ENCODE results near the gene SPDEF. TPM values are rescaled to one million over a fixed set of nuclear protein-coding genes. Genes with fewer than 3 reads are reported as not detected.

Gene SPDEF
- polyA plus RNA-seq, 1 donor (not counting 4 experiments of a cell fraction or from before 2014, with no cell fraction given) = 0.03 TPM

DNA sequence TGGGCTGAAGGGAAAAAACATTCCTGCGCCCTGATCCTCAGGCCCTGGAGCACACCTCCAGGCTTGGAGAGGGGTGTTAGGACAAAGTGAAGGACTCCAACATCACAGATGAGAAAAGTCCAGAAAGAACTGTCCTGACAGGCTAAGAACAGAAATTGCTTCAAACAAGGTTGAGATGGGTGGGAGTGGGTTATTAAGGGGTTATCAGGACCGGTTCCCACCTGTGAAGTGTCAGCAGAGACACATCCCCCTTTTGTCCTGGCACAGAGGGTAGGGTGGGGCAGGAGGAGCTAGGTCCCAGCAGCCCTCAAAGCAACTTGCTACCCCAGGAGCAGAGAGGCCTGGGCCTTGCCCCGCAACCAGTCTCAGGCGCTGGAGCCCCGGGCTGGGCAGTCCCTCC, 3.5 kb downstream of the SPDEF start:
- TF ChIP-seq, protein P1, sequence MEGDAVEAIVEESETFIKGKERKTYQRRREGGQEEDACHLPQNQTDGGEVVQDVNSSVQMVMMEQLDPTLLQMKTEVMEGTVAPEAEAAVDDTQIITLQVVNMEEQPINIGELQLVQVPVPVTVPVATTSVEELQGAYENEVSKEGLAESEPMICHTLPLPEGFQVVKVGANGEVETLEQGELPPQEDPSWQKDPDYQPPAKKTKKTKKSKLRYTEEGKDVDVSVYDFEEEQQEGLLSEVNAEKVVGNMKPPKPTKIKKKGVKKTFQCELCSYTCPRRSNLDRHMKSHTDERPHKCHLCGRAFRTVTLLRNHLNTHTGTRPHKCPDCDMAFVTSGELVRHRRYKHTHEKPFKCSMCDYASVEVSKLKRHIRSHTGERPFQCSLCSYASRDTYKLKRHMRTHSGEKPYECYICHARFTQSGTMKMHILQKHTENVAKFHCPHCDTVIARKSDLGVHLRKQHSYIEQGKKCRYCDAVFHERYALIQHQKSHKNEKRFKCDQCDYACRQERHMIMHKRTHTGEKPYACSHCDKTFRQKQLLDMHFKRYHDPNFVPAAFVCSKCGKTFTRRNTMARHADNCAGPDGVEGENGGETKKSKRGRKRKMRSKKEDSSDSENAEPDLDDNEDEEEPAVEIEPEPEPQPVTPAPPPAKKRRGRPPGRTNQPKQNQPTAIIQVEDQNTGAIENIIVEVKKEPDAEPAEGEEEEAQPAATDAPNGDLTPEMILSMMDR (optimal IDR thresholded peaks at IDR 0.05 in 1 of 3, IDR thresholded peaks at IDR 0.05 in 1 of 3, conservative IDR thresholded peaks at IDR 0.05 in 1 of 3; ENCODE audit: extremely low read depth in 1 of 3, insufficient read depth in 2 of 3, low read length in 3 of 3) = no peak
- no peak for TF ChIP-seq EZH2 (IDR thresholded peaks at IDR 0.05; ENCODE audit: low read length)

DNA sequence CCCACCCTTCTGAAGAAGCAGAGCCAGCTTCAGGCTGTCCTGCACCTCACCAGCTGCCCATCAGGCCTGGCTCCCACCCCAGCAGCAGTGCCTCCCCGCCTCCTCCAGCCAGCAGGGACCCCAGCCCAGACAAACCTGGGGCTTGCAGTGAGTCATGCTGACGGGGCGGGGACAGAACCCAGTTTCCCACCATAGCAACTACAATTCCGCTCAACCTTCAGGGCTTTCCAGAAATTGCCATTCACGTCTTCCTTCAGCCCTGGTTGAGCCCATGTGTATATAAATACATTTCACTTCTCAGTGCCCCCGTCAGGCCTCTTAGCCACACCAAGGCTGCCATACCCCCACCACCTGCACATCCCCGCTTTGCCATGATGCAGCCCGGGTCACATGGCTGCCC, 4.4 kb downstream of the SPDEF start:
- H3K4me3 ChIP-seq (ENCODE audit: control insufficient read depth in 2 of 3, extremely low read depth in 1 of 3, insufficient read depth in 2 of 3, low read depth in 1 of 3, low read length in 3 of 3) = no peak overlapping the region
- H3K9me3 ChIP-seq (ENCODE audit: control insufficient read depth, low read depth, low read length) = no peaks in the 10 kb centered on the region
- no peak overlapping the region for H3K4me2 ChIP-seq (ENCODE audit: control insufficient read depth, extremely low read depth, insufficient read depth, low read depth, low read length)
- no peaks in the 10 kb centered on the region for H3K36me3 ChIP-seq (ENCODE audit: control insufficient read depth in 2 of 2, extremely low read depth in 1 of 2, insufficient read depth in 2 of 2, low read length in 2 of 2)
- FAIRE-seq = no peak
- H3K4me1 ChIP-seq (ENCODE audit: control insufficient read depth, extremely low read depth, insufficient read depth, low read length) = peaks cover 15% of the 10 kb centered on the region
- TF ChIP-seq, protein P1 (optimal IDR thresholded peaks at IDR 0.05 in 1 of 3, IDR thresholded peaks at IDR 0.05 in 1 of 3, conservative IDR thresholded peaks at IDR 0.05 in 1 of 3; ENCODE audit: extremely low read depth in 1 of 3, insufficient read depth in 2 of 3, low read length in 3 of 3) = no peak
- TF ChIP-seq EZH2 (IDR thresholded peaks at IDR 0.05; ENCODE audit: low read length) = no peak
- no peaks in the 10 kb centered on the region for H3K9me1 ChIP-seq (ENCODE audit: control insufficient read depth, extremely low read depth, insufficient read depth, low read length)
- H4K20me1 ChIP-seq (ENCODE audit: control insufficient read depth, extremely low read depth, insufficient read depth, low read length) = no peaks in the 10 kb centered on the region
- no peak overlapping the region for H3K9ac ChIP-seq (ENCODE audit: control insufficient read depth, extremely low read depth, insufficient read depth, low read length)
- peaks cover 3% of the 10 kb centered on the region for H3K27me3 ChIP-seq (ENCODE audit: control insufficient read depth, extremely low read depth, insufficient read depth, low read length)
- H3K27ac ChIP-seq (ENCODE audit: control insufficient read depth, insufficient read depth, low read length) = no peak overlapping the region
- no peaks in the 10 kb centered on the region for H3K79me2 ChIP-seq (ENCODE audit: control insufficient read depth, insufficient read depth, low read length)
- no peak overlapping the region for H2AFZ ChIP-seq (ENCODE audit: control insufficient read depth, low read length)
- DNase-seq (ENCODE audit: low read depth, low spot score) = no peak
- dilution Hi-C loops (cut with MboI; ENCODE audit: extremely low pct_ligation_motif_present, low sequenced_read_pairs) = no loop called here

More for the DNA sequence above, 3.5 kb downstream of the SPDEF start:
- Histone ChIP-seq H2AFZ (ENCODE audit: control insufficient read depth, low read length) (no peak overlapping the region), H3K4me3 (ENCODE audit: control insufficient read depth in 2 of 3, extremely low read depth in 1 of 3, insufficient read depth in 2 of 3, low read depth in 1 of 3, low read length in 3 of 3) (no peak overlapping the region), H3K27me3 (ENCODE audit: control insufficient read depth, extremely low read depth, insufficient read depth, low read length) (peaks cover 3% of the 10 kb centered on the region), H3K36me3 (ENCODE audit: control insufficient read depth in 2 of 2, extremely low read depth in 1 of 2, insufficient read depth in 2 of 2, low read length in 2 of 2) (no peaks in the 10 kb centered on the region), H3K79me2 (ENCODE audit: control insufficient read depth, insufficient read depth, low read length) (no peaks in the 10 kb centered on the region), H3K9me1 (ENCODE audit: control insufficient read depth, extremely low read depth, insufficient read depth, low read length) (no peaks in the 10 kb centered on the region), H3K4me2 (ENCODE audit: control insufficient read depth, extremely low read depth, insufficient read depth, low read depth, low read length) (no peak overlapping the region), H3K9me3 (ENCODE audit: control insufficient read depth, low read depth, low read length) (no peaks in the 10 kb centered on the region), H3K4me1 (ENCODE audit: control insufficient read depth, extremely low read depth, insufficient read depth, low read length) (peaks cover 10% of the 10 kb centered on the region), H3K27ac (ENCODE audit: control insufficient read depth, insufficient read depth, low read length) (no peak overlapping the region), H4K20me1 (ENCODE audit: control insufficient read depth, extremely low read depth, insufficient read depth, low read length) (no peaks in the 10 kb centered on the region), H3K9ac (ENCODE audit: control insufficient read depth, extremely low read depth, insufficient read depth, low read length) (no peak overlapping the region)
- no peak for FAIRE-seq
- dilution Hi-C loops (cut with MboI; ENCODE audit: extremely low pct_ligation_motif_present, low sequenced_read_pairs) = no loop called here
- no peak for DNase-seq (ENCODE audit: low read depth, low spot score)
